Suppressor macrophage (primary cell): Measurements from ENCODE around the gene EME2.

Source experiments
- DNase-seq, 4 experiments: peaks; one replicate each; pipeline ENCODE4 v3.0.0-alpha.2; 2020 to 2022

Gene EME2

GRCh38 chr16:1745900-1746692 is 26.5 kb upstream of the EME2 start:
- no peak for DNase-seq

- no peak for DNase-seq
Observed at GRCh38 chr16:1746693-1747195, 25.9 kb upstream of the EME2 start.

GRCh38 chr16:1747934-1748333 is 24.7 kb upstream of the EME2 start:
- no peak for DNase-seq

GRCh38 chr16:1749152-1750117 is 23.2 kb upstream of the EME2 start:
- no peak for DNase-seq

- DNase-seq, result no peak
Observed at GRCh38 chr16:1751946-1752345, 20.7 kb upstream of the EME2 start.

- DNase-seq, result no peak
Observed at GRCh38 chr16:1752853-1753252, 19.8 kb upstream of the EME2 start.

- no peak for DNase-seq
Observed at GRCh38 chr16:1754204-1754603, 18.4 kb upstream of the EME2 start.

- no peak for DNase-seq
Observed at GRCh38 chr16:1757714-1758461, 14.7 kb upstream of the EME2 start.

- DNase-seq, result no peak
Observed at GRCh38 chr16:1758923-1759322, 13.7 kb upstream of the EME2 start.

GRCh38 chr16:1759511-1759910 is 13.1 kb upstream of the EME2 start:
- no peak for DNase-seq

GRCh38 chr16:1760911-1761310 is 11.7 kb upstream of the EME2 start:
- DNase-seq, result no peak

- no peak for DNase-seq
Observed at GRCh38 chr16:1761751-1762150, 10.9 kb upstream of the EME2 start.

GRCh38 chr16:1762196-1762878 is 10.3 kb upstream of the EME2 start:
- DNase-seq, result no peak

- DNase-seq, result no peak
Observed at GRCh38 chr16:1762879-1763520, 9.6 kb upstream of the EME2 start.

- DNase-seq, result no peak
Observed at GRCh38 chr16:1763521-1764511, 8.8 kb upstream of the EME2 start.

GRCh38 chr16:1764971-1765370 is 7.6 kb upstream of the EME2 start:
- no peak for DNase-seq

- no peak for DNase-seq
Observed at GRCh38 chr16:1765826-1766225, 6.8 kb upstream of the EME2 start.

GRCh38 chr16:1766231-1766630 is 6.4 kb upstream of the EME2 start:
- DNase-seq, result no peak

- no peak for DNase-seq
Observed at GRCh38 chr16:1766701-1767100, 5.9 kb upstream of the EME2 start.
